DMS153 treated with DMSO at 0.1 percent for 48 hours (cell line): Measurements from ENCODE around the gene FLVCR1.
"Not testable (repeated sequence)": the region's sequence is repeated elsewhere in the genome, so short reads cannot be mapped to it uniquely, and the experiment has no call there.

Experiments used
- DNase-seq: peaks from one replicate; lab custom pipeline; 2025; ENCODE audit not compliant: unreplicated experiment; lab: John Stamatoyannopoulos, UW

FLVCR1 gene

GRCh38 chr1:212860713-212861581, 2.9 kb downstream of the FLVCR1 start:
- DNase-seq: no peak

GRCh38 chr1:212862111-212862690, 4.1 kb downstream of the FLVCR1 start:
- DNase-seq: no peak

- DNase-seq: not testable (repeated sequence)
Measured at GRCh38 chr1:212863345-212863744, 5.3 kb downstream of the FLVCR1 start.

GRCh38 chr1:212864201-212864600, 6.1 kb downstream of the FLVCR1 start:
- DNase-seq: no peak

- DNase-seq: no peak
Measured at GRCh38 chr1:212867192-212867591, 9.1 kb downstream of the FLVCR1 start.

GRCh38 chr1:212871976-212872375, 13.9 kb downstream of the FLVCR1 start:
- no peak for DNase-seq

- DNase-seq: no peak
Measured at GRCh38 chr1:212873518-212873917, 15.4 kb downstream of the FLVCR1 start.

- no peak for DNase-seq
Measured at GRCh38 chr1:212878418-212878817, 20.3 kb downstream of the FLVCR1 start.

GRCh38 chr1:212879947-212880690, 22.0 kb downstream of the FLVCR1 start:
- no peak for DNase-seq

GRCh38 chr1:212884592-212884991, 26.5 kb downstream of the FLVCR1 start:
- no peak for DNase-seq

- no peak for DNase-seq
Measured at GRCh38 chr1:212892108-212892507, 34.0 kb downstream of the FLVCR1 start.

- no peak for DNase-seq
Measured at GRCh38 chr1:212899845-212900244, 41.8 kb downstream of the FLVCR1 start.

- DNase-seq: no peak
Measured at GRCh38 chr1:212901290-212901689, 43.2 kb downstream of the FLVCR1 start.

- no peak for DNase-seq
Measured at GRCh38 chr1:212902054-212902453, 44.0 kb downstream of the FLVCR1 start.

GRCh38 chr1:212903664-212904063, 45.6 kb downstream of the FLVCR1 start:
- DNase-seq: no peak

GRCh38 chr1:212908071-212908470, 50.0 kb downstream of the FLVCR1 start:
- DNase-seq: not testable (repeated sequence)

- no peak for DNase-seq
Measured at GRCh38 chr1:212908971-212909370, 50.9 kb downstream of the FLVCR1 start.

- no peak for DNase-seq
Measured at GRCh38 chr1:212909652-212910063, 51.6 kb downstream of the FLVCR1 start.

GRCh38 chr1:212910213-212910612, 52.1 kb downstream of the FLVCR1 start:
- DNase-seq: not testable (repeated sequence)

GRCh38 chr1:212913638-212914037, 55.6 kb downstream of the FLVCR1 start:
- DNase-seq: not testable (repeated sequence)

GRCh38 chr1:212914110-212914509, 56.0 kb downstream of the FLVCR1 start:
- not testable (repeated sequence) for DNase-seq

- DNase-seq: no peak
Measured at GRCh38 chr1:212914789-212915188, 56.7 kb downstream of the FLVCR1 start.
